Chondrocyte (in vitro differentiated cells): ENCODE measurements around the gene OTOP3. TPM values are rescaled to one million over a fixed set of nuclear protein-coding genes. Genes with fewer than 3 reads are reported as not detected.

Experiments used
- DNase-seq: peaks from one replicate; pipeline ENCODE4 v3.0.0; 2021; ENCODE audit warnings: mixed read lengths, low spot score
- H3K27ac Mint-ChIP-seq: one replicate; pipeline ENCODE4 v1.8.0; 2021; ENCODE audit warnings: mild to moderate bottlenecking, moderate library complexity, mixed read lengths; ENCODE audit not compliant: unreplicated experiment
- H3K27me3 Mint-ChIP-seq: 2 replicates; pipeline ENCODE4 v1.8.0; 2021; ENCODE audit warnings: low read depth, mixed read lengths
- H3K36me3 Mint-ChIP-seq: 2 replicates; pipeline ENCODE4 v1.8.0; 2021; ENCODE audit warnings: low read depth, mixed read lengths
- H3K4me1 Mint-ChIP-seq: 2 replicates; pipeline ENCODE4 v1.8.0; 2021; ENCODE audit warnings: low read depth, mild to moderate bottlenecking, mixed read lengths
- H3K4me3 Mint-ChIP-seq: one replicate; pipeline ENCODE4 v1.8.0; 2021; ENCODE audit warnings: mild to moderate bottlenecking, moderate library complexity, mixed read lengths; ENCODE audit not compliant: unreplicated experiment
- H3K9me3 Mint-ChIP-seq: 2 replicates; pipeline ENCODE4 v1.8.0; 2021; ENCODE audit warnings: low read depth, mixed read lengths
- total RNA-seq: library from RNA; stranded (reverse); gene quantifications from 3 replicates; pipeline ENCODE4 v1.2.1, GENCODE V29; 2021
- TF ChIP-seq, protein P1 (sequence below): fragments of 200-600 bp; sonication (generic); IDR thresholded peaks from 2 replicates; pipeline ENCODE4 v1.5.0; 2021; ENCODE audit warnings: antibody characterized with exemption, mild to moderate bottlenecking, moderate library complexity

OTOP3 gene
- total RNA-seq, 1 donor from 2014 or later: not detected

DNA sequence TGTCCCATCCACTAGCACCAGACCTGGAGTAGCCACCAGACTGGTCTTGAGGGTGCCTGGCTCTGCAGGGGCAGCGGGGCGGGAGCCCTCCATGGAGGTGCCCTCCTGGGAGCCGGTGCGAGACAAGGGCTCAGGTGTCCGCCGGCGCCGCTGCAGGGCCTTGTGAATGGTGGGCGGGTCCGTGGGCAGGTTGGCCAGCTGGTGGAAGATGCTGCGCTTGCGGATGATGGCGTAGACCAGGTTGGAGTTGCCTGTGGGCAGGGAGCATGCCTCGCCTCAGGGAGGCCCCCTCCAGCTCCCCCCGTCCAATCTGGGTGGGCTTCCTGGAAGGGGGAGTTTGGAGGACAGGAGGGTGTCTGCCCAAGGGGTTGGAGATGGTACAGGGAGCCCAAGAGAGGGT is 18.4 kb downstream of the OTOP3 start:
- TF ChIP-seq, protein P1, sequence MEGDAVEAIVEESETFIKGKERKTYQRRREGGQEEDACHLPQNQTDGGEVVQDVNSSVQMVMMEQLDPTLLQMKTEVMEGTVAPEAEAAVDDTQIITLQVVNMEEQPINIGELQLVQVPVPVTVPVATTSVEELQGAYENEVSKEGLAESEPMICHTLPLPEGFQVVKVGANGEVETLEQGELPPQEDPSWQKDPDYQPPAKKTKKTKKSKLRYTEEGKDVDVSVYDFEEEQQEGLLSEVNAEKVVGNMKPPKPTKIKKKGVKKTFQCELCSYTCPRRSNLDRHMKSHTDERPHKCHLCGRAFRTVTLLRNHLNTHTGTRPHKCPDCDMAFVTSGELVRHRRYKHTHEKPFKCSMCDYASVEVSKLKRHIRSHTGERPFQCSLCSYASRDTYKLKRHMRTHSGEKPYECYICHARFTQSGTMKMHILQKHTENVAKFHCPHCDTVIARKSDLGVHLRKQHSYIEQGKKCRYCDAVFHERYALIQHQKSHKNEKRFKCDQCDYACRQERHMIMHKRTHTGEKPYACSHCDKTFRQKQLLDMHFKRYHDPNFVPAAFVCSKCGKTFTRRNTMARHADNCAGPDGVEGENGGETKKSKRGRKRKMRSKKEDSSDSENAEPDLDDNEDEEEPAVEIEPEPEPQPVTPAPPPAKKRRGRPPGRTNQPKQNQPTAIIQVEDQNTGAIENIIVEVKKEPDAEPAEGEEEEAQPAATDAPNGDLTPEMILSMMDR: no peak
- no peaks in the 10 kb centered on the region for H3K4me1 Mint-ChIP-seq
- no peak for DNase-seq
- H3K27ac Mint-ChIP-seq: no peak overlapping the region
- H3K4me3 Mint-ChIP-seq: no peak overlapping the region
- H3K27me3 Mint-ChIP-seq: peaks cover 5% of the 10 kb centered on the region
- no peaks in the 10 kb centered on the region for H3K36me3 Mint-ChIP-seq
- H3K9me3 Mint-ChIP-seq: no peaks in the 10 kb centered on the region

DNA sequence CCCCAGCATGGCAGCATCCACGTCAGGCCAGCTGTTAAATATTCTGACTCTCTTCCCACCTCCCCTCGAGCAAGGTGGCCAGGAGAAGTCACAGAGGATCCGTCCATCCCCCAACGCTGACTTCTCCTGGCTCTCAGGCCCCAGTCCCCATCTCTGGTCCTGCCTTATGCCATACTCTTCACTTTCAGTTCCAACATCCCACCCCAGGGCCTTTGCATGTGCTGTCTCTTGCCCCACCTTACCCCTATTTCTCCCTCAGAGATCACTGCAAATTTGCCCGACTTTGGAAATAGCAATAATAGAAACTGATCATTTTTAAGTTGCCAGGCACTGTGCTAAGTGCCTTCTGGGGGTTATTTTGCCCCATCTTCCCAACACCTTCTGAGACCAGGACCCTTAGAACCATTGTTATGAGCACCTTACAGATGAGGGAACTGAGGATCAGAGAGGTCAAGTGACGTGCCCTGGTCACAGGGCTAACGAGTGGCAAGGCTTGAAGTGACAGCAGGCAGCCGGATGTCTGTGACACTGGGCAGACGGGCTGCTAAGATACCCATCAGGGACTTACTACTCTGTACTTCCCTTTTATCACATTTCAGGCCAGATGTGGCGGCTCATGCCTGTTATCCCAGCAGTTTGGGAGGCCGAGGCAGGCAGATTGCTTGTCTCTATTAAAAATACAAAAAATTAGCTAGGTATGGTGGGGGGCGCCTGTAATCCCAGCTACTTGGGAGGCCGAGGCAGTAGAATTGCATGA is 19.1 kb downstream of the OTOP3 start:
- Mint-ChIP-seq H3K4me1 (no peaks in the 10 kb centered on the region), H3K27ac (no peak overlapping the region), H3K36me3 (no peaks in the 10 kb centered on the region), H3K9me3 (no peaks in the 10 kb centered on the region), H3K27me3 (peaks cover 5% of the 10 kb centered on the region), H3K4me3 (no peak overlapping the region)
- TF ChIP-seq, protein P1: no peak
- no peak for DNase-seq

DNA sequence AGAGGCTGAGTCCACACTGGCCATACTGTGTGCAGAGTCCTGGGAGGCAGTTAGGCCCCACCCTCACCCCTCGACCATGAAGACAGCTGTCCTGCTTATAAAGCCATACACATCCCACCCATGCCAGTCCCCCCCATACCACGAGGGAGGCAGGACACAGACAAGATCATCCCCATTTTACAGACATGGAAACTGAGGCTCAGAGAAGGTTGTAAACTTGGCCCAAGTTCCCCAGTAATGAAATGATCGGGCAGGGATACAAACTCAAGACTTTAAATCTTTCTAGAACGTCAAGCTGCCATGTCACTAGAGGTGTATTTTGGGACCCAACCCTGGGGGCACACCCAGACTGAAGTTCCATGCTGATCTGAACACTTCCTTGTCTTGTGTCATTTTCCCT is 20.4 kb downstream of the OTOP3 start:
- no peak for DNase-seq
- no peak overlapping the region for H3K4me3 Mint-ChIP-seq
- TF ChIP-seq, protein P1: no peak
- H3K27me3 Mint-ChIP-seq: peaks cover 2% of the 10 kb centered on the region
- no peaks in the 10 kb centered on the region for H3K9me3 Mint-ChIP-seq
- H3K27ac Mint-ChIP-seq: no peak overlapping the region
- no peaks in the 10 kb centered on the region for H3K4me1 Mint-ChIP-seq
- no peaks in the 10 kb centered on the region for H3K36me3 Mint-ChIP-seq

DNA sequence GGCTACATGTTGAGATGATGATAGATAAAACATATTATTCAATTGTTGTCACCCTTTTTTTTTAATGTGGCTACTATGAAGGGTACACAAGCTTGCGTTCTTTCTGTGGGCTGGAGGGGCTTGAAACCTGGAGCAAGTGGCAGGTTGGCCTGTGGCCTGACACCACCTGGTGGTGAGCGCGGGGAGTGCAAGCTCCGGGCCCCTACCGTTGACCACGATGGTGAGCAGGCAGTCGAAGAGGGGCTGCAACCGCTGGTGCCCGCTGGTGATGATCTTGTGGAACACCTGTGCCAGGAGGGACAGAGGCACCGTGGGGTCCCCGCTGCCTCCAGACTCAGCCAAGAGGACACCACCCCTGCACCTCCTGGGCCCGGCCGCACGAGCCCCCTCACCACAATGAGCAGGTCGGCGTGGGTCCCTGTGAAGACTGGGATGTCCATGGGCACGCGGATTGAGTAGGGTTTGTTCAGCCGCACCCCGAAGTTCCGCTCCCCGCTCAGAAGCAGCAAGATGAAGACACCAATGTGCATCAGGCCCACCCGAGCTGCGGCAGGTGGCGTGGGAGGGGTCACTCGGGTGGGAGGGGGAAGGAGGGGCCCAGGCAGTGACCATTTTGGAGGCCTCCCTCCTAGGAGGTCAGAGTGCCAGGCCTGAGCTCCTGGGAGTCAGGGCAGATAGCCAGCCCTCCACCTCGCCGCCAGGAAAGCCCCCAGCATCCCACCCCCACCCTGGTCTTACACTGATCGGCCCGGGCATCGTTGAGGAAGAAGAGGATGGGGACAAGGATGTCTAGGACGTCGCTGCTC is 22.4 kb downstream of the OTOP3 start:
- no peaks in the 10 kb centered on the region for H3K36me3 Mint-ChIP-seq
- DNase-seq: no peak
- H3K27me3 Mint-ChIP-seq: no peaks in the 10 kb centered on the region
- H3K27ac Mint-ChIP-seq: no peak overlapping the region
- no peak overlapping the region for H3K4me3 Mint-ChIP-seq
- no peaks in the 10 kb centered on the region for H3K4me1 Mint-ChIP-seq
- H3K9me3 Mint-ChIP-seq: no peaks in the 10 kb centered on the region
- TF ChIP-seq, protein P1: peak; percentile 90

DNA sequence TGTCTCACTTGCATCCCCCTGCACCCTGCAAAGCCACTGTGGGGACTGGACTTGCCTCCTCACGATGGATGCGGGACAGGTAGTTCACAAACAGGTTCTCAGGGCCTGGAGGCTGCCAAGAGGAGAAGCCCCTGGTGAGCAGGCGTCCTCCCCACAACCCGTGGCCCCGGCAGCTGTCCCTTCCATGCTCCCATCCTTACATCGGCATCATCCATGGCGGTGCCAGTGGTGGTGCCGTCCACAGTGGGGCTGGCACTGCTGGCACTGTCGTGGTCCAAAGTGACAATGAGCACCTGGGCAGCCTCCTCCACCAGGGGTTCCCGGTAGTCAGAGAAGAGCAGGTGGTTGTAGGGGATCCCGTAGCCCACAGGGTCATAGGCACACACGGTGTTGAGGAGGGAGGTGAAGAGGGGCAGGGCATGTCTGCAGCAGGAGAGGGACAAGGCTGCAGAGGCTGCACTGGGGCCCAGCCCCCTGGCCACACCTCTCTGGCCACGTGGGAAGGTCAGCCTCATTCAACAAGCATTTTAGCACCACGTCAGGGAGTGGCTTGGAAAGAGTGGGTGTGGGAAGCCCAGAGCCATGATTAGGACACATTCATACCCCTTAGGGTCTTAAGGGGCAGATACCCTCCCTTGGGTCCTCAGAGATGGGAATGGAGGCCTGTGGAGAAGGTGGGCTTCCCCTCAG is 24.3 kb downstream of the OTOP3 start:
- H3K36me3 Mint-ChIP-seq: no peaks in the 10 kb centered on the region
- no peaks in the 10 kb centered on the region for H3K27me3 Mint-ChIP-seq
- TF ChIP-seq, protein P1: no peak
- H3K9me3 Mint-ChIP-seq: no peaks in the 10 kb centered on the region
- H3K4me1 Mint-ChIP-seq: no peaks in the 10 kb centered on the region
- DNase-seq: no peak
- H3K4me3 Mint-ChIP-seq: no peak overlapping the region
- no peak overlapping the region for H3K27ac Mint-ChIP-seq
